ENCODE measurements around the gene TFAP2E.

The TFAP2E gene

GRCh38 chr1:35573198-35574124 is at the start of gene TFAP2E:
Gene TFAP2E, plus strand, starts transcription at chr1:35573314. Its CDS starts 264 bp downstream, at chr1:35573578.
- no peak for DNase-seq (ENCODE audit: low read depth in 2 of 2)

- no peak for DNase-seq (ENCODE audit: low read depth in 2 of 2)
Measured at GRCh38 chr1:35524106-35524505, 49.0 kb upstream of the TFAP2E start.

GRCh38 chr1:35530168-35530567 is 42.9 kb upstream of the TFAP2E start:
- no peak for DNase-seq (ENCODE audit: low read depth in 2 of 2)

GRCh38 chr1:35530946-35531345 is 42.2 kb upstream of the TFAP2E start:
- DNase-seq (ENCODE audit: low read depth in 2 of 2) = no peak

GRCh38 chr1:35531368-35531767 is 41.7 kb upstream of the TFAP2E start:
- no peak for DNase-seq (ENCODE audit: low read depth in 2 of 2)

- DNase-seq (ENCODE audit: low read depth in 2 of 2) = no peak
Measured at GRCh38 chr1:35532497-35533223, 40.5 kb upstream of the TFAP2E start.

GRCh38 chr1:35533586-35533985 is 39.5 kb upstream of the TFAP2E start:
- DNase-seq (ENCODE audit: low read depth in 2 of 2) = no peak

- DNase-seq (ENCODE audit: low read depth in 2 of 2) = no peak
Measured at GRCh38 chr1:35535243-35535642, 37.9 kb upstream of the TFAP2E start.

GRCh38 chr1:35536556-35537162 is 36.5 kb upstream of the TFAP2E start:
- DNase-seq (ENCODE audit: low read depth in 2 of 2) = no peak

GRCh38 chr1:35537806-35538205 is 35.3 kb upstream of the TFAP2E start:
- no peak for DNase-seq (ENCODE audit: low read depth in 2 of 2)

GRCh38 chr1:35539073-35539823 is 33.9 kb upstream of the TFAP2E start:
- no peak for DNase-seq (ENCODE audit: low read depth in 2 of 2)

- DNase-seq (ENCODE audit: low read depth in 2 of 2) = no peak
Measured at GRCh38 chr1:35539824-35540261, 33.3 kb upstream of the TFAP2E start.

- no peak for DNase-seq (ENCODE audit: low read depth in 2 of 2)
Measured at GRCh38 chr1:35544976-35545375, 28.1 kb upstream of the TFAP2E start.

- no peak for DNase-seq (ENCODE audit: low read depth in 2 of 2)
Measured at GRCh38 chr1:35546614-35547013, 26.5 kb upstream of the TFAP2E start.

- DNase-seq (ENCODE audit: low read depth in 2 of 2) = no peak
Measured at GRCh38 chr1:35553851-35554250, 19.3 kb upstream of the TFAP2E start.

GRCh38 chr1:35554266-35555211 is 18.6 kb upstream of the TFAP2E start:
- DNase-seq (ENCODE audit: low read depth in 2 of 2) = no peak

GRCh38 chr1:35555212-35555584 is 17.9 kb upstream of the TFAP2E start:
- no peak for DNase-seq (ENCODE audit: low read depth in 2 of 2)

GRCh38 chr1:35555601-35556477 is 17.3 kb upstream of the TFAP2E start:
- DNase-seq (ENCODE audit: low read depth in 2 of 2) = no peak

GRCh38 chr1:35556484-35557117 is 16.5 kb upstream of the TFAP2E start:
- DNase-seq (ENCODE audit: low read depth in 2 of 2) = no peak
